GM18520 (cell line): ENCODE results near the gene HOMER3.
"Not testable (repeated sequence)": the region's sequence is repeated elsewhere in the genome, so short reads cannot be mapped to it uniquely, and the experiment has no call there.

Source experiments
- ATAC-seq: cut with Tn5 transposase; IDR thresholded peaks from one replicate; pipeline ENCODE4 v1.9.1; 2021; ENCODE audit not compliant: unreplicated experiment

HOMER3 gene

DNA sequence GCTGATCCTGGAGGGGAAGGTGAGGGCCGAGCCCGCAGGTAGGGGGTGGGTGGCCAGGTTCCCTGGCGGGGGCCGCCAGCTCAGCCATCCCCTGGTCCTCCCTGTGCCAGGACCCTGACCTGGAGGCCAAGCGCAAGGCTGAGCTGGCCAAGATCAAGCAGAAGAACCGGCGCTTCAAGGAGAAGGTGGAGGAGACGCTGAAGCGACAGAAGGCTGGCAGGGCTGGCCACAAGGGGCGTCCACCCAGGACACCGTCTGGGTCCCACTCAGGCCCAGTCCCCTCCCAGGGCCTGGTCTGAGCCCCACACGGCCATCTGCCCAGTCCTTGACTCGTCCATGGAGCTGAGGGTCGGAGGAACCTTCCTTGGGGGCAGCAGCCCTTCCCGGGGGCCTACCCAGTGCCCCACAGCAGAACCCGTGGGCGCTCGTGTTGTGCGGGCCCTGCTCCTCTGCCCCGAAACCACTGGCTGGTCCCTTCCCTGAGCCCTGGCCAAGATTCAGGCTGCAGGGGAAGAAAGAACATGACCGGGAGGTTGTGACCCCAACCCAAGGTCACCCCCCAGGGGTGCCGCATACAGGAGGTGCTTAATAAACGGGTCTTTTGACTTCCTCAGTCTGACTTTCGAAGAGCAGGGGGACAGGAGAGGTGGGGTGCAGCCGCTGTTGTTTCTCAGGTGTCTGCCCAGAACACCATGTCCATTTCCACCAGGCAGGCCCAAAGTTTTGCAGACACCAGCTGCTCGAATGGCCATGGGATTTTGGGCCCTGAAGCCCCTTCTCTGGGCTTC is 12.8 kb downstream of the HOMER3 start:
- ATAC-seq: no peak

GRCh38 chr19:18924684-18925213 is 16.3 kb downstream of the HOMER3 start:
- ATAC-seq: no peak

DNA sequence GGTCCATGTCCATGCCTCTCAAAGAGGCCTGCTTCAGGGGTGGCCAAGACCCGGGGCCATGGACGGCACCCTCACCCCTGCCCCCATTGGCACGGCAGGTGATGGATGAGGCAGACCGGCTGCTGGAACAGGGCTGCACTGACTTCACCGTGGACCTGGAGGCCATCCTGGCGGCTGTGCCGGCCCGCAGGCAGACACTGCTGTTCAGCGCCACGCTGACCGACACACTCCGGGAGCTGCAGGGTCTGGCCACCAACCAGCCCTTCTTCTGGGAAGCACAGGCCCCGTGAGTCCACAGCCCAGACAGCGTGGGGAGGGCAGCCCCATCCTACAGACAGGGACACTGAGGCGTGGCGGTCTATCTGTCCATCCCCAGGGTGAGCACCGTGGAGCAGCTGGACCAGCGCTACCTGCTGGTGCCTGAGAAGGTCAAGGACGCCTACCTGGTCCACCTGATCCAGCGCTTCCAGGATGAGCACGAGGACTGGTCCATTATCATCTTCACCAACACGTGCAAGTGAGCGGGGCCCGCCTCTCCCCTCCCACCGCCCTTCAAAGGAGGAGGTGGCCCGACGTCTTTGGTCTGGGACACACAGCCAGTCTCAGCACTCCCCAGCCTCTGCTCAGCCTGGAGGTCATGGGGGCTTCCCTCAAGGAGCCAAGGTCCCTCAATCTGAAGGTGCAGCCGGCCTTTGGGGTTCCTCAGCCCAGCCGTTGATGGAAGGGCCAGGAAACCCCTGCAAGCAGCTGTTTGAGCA is 18.6 kb downstream of the HOMER3 start:
- no peak for ATAC-seq

GRCh38 chr19:18921593-18921992 is 19.4 kb downstream of the HOMER3 start:
- ATAC-seq: no peak

DNA sequence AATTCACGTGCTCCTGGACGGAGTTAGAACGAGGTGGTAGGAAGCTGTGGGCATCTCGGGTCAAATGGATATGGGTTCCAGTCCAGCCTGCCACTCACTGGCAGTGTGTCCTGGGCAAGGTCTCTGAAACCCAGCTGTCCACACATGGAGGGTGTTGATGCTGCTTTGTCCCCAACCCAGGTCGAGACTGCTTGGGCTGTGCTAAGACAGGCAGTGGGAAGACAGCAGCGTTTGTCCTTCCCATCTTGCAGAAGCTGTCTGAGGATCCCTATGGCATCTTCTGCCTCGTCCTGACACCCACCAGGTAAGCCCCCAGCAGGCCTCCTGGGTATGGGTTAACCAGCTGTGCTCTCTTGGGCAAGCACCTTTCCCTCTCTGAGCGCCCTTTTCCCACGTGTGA is 20.6 kb downstream of the HOMER3 start:
- ATAC-seq: no peak

DNA sequence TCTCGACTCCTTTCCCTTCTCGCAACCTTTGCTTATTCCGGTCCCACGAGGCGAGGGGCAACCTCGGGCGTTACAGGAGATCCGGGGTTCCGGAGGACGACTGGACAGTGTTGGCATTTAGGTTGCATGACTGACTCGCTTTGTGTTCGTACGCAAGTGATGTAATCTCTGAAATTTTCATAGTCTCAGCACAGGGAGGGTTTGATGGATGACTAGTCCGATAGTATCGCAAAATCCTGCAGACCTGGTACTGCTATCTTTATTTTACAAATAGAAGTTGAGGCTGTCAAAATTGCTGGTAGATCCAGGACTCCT is 21.2 kb downstream of the HOMER3 start:
- ATAC-seq: no peak

GRCh38 chr19:18919086-18919899 is 21.7 kb downstream of the HOMER3 start, which contains the start of the genes COPE and DDX49:
Gene COPE, minus strand, starts transcription at chr19:18919387. Its CDS starts 39 bp downstream, at chr19:18919348.
Gene DDX49, plus strand, starts transcription at chr19:18919715. Its CDS starts 27 bp downstream, at chr19:18919742.
- ATAC-seq: peak; percentile 89

DNA sequence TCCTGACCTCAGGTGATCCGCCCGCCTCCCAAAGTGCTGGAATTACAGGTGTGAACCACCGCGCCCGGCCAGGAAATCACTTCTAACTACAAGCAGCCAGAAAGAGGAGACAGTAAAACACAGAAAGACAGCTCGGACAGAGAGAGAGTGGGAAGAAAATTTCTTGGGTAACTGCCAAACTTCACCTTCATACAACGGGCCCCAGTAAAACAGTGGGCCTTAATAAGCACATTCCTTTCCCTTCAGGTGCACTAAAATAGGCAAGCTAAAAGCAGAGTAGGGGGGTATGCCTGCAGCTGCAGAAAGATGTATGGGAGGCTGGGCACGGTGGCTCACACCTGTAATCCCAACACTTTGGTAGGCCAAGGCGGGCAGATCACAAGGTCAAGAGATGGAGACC is 23.4 kb downstream of the HOMER3 start:
- not testable (repeated sequence) for ATAC-seq

- ATAC-seq: no peak
Observed at GRCh38 chr19:18915639-18916038, 25.4 kb downstream of the HOMER3 start.

DNA sequence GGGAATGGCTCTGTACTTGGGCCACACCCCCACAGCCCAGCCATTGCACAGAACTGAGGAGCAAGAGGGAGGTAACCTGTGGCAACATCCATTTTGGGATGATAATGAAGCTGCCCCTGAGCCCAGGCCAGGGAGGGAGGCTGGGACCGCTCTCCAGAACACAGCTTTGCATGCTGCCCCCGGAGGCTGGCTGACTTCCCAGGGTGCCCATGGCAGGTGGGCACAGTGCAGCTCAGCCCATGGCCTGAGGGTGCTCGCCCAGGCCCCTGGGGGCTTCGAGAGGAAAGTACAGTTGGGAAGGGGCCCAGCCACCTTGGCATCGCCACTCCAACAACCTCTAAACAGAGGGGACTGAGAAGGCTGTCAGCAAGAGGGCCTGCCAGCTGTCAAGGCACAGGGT is 27.6 kb downstream of the HOMER3 start:
- ATAC-seq: no peak

- ATAC-seq: no peak
Observed at GRCh38 chr19:18912933-18913332, 28.1 kb downstream of the HOMER3 start.

DNA sequence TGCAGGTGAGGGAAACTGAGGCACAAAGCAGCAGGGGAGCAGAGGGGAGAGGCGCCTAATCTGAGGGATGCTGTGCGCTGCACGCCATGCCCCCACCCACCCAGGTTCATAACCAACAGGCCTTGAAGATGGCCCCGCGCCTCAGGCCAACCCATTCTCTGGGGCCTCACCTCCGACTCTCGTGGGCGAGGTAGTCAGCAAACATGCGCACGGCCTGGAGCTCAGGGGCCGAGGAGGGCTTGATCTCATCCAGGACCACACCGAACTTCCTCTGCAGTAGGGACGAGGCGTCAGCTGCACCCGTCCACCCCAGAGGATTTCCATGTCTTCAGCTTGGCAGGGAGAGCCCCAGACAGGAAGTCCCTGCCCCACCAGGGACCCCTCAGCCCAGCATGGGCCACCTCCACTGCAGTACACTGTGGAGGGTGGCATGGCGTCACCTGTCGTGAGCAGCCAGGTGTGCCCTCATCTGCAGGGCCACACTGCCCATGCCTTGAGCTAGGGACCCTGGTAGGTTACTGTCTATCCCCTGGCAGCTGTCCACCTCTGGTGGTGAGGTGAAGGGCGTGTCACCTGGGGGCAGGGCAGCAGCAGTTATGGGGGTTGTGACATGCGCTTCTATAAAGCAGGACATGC is 30.1 kb downstream of the HOMER3 start:
- no peak for ATAC-seq

GRCh38 chr19:18910010-18910409 is 31.0 kb downstream of the HOMER3 start:
- no peak for ATAC-seq

DNA sequence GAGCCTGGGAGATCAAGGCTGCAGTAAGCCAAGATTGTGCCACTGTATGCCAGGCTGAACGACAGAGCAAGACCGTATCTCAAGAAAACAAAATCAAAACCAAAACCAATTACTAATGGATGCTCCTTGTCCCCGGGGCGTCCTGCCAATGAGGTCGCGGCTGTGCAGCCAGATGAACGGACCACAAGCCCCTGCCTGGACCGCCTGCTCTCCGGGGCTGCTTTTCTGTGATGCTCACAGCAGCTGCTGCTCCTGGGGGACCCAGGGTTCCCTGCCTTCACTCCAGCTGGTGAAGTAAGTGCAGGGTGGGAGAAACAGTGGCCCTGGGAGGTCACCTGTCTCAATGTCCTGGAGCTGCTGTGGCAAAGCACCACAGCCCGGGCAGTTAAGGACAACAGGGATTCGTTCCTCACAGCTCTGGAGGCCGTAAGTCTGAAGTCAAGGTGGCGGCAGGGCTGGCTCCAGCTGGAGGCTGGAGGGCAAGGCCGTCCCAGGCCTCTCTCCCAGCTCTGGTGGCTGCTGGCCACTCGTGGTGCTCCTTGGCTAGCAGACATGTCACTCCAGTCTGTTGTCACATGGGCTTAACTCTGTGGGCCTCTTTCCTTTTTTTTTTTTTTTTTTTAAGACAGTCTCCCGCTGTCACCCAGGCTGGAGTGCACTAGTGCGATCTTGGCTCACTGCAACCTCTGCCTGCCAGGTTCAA is 31.9 kb downstream of the HOMER3 start:
- no peak for ATAC-seq

- no peak for ATAC-seq
Observed at GRCh38 chr19:18906605-18907519, 34.2 kb downstream of the HOMER3 start.

DNA sequence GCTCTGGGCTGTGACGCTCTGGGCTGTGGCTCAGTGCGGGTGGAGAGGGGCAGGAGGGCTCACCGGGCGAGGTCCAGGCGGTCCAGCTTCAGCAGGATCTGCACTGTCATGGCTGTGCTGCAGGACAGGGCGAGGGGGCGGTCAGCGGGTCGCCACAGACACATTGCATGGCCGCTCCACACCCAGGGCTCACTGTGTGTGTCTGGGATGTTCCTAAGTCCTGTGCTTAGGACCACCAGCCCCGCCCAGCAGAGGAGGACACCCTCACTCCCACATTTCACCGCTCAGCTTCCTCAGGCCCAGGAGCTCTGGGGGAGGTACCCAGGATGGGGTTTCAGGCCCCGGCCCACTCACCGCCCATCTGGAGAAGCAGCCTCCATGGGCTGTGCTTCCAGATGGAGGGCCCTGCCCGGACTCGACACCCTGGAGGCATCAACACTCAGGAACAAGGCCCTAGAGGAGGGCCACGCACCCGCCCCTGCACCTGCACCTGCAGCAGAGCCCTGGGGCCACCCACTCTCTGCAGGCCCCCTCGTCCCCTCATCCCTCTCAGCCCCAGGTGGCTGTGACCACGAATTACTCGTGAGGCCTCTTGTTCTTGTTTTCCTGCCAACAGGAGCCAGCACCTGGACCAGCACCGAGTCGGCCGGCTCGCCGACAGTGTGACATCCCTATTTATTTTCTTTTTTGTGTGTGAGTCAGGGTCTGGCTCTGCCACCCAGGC is 35.3 kb downstream of the HOMER3 start:
- ATAC-seq: no peak

DNA sequence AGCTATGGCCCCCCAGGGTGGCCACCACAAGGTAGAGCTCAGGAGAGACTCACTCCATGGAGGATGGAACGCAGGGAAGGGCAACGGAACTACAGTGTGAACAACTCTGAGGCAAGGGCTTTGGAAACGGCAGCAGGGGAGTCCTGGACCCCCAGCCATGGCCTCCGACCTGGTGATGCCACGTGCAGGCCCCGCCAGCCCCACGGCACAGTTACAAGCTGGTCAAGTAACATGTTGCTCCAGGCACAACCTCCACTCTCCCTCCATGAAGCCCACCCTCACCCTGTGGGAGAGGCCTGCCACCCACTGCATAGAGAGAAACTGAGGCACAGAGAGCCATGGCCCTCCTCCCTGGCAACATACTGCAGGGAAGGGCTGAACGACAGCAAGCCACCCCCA is 36.0 kb downstream of the HOMER3 start:
- no peak for ATAC-seq

GRCh38 chr19:18904334-18905057 is 36.5 kb downstream of the HOMER3 start:
- no peak for ATAC-seq
